HCT116 (cell line): Measurements from ENCODE around the gene VDAC1. TPM values are rescaled to one million over a fixed set of nuclear protein-coding genes. Genes with fewer than 3 reads are reported as not detected.

Experiments
- ATAC-seq: fragments of 200-7000 bp; cut with Tn5 transposase; 2 replicates; pipeline ENCODE4 v1.9.1; 2020; ENCODE audit warnings: mild to moderate bottlenecking, moderate library complexity
- BruUV-seq: library from RNA; stranded (reverse); fragments of 400-500 nt; replicated peaks from 2 replicates; lab custom pipeline; 2021; lab: Mats Ljungman, UMichigan
- CTCF ChIA-PET: fragments of 300-600 bp; sonication (Branson Sonifier 250); formaldehyde crosslinking; loops from one replicate; lab custom pipeline; 2021; ENCODE audit warnings: antibody characterized with exemption; lab: Charles Lee
- POLR2A ChIA-PET: fragments of 300-600, 350-600 bp; sonication (Branson Sonifier 250); formaldehyde crosslinking; loops from one replicate; lab custom pipeline; 2021; ENCODE audit warnings: antibody characterized with exemption; lab: Charles Lee
- RAD21 ChIA-PET, 2 experiments: fragments of 300-600 bp; sonication (Branson Sonifier 250); formaldehyde crosslinking; loops; one replicate each; lab custom pipeline; 2023; ENCODE audit warnings: low total read pairs in 2 of 2; ENCODE audit not compliant: uncharacterized antibody in 2 of 2, unreplicated experiment in 2 of 2, low non-redundant PET in 1 of 2; lab: Charles Lee
- DNase-seq: peaks from one replicate; pipeline ENCODE4 v3.0.0-alpha.2; 2010; ENCODE audit warnings: low read depth, low spot score
- H2AFZ ChIP-seq: fragments of 200-600 bp; shearing (Covaris generic), sonication (generic); 2 replicates; pipeline ENCODE4 v1.6.1; 2017; ENCODE audit warnings: low read depth, mixed run types, mixed read lengths, antibody characterized with exemption, low read length; ENCODE audit not compliant: poor library complexity, severe bottlenecking
- H3K27ac ChIP-seq: 2 replicates; pipeline ENCODE4 v1.5.1; 2012; ENCODE audit warnings: low read depth, low read length
- H3K27me3 ChIP-seq: fragments of 200-600 bp; sonication (generic); 2 replicates; pipeline ENCODE4 v1.6.1; 2016; ENCODE audit warnings: mixed run types, low read length, mixed read lengths; ENCODE audit not compliant: insufficient read depth
- H3K36me3 ChIP-seq, 2 experiments: fragments of 200-500 bp in 1 of 2; fragments of 200-600 bp in 1 of 2; sonication (Bioruptor generic) in 1 of 2; sonication (generic) in 1 of 2; 2 replicates each; pipeline versions ENCODE4 v1.5.1 to v1.6.1; 2014 to 2016; ENCODE audit warnings: low read length in 2 of 2, inconsistent platforms in 1 of 2, mixed read lengths in 1 of 2, mixed run types in 1 of 2; ENCODE audit not compliant: insufficient read depth in 2 of 2, control insufficient read depth in 1 of 2
- H3K4me1 ChIP-seq, 2 experiments: fragments of 200-600 bp in 1 of 2; sonication (generic) in 1 of 2; 2 replicates each; pipeline versions ENCODE4 v1.5.1 to v1.6.1; 2012 to 2017; ENCODE audit warnings: low read length in 2 of 2, inconsistent platforms in 1 of 2, mild to moderate bottlenecking in 1 of 2, mixed read lengths in 1 of 2, mixed run types in 1 of 2, moderate library complexity in 1 of 2; ENCODE audit not compliant: insufficient read depth in 2 of 2, control insufficient read depth in 1 of 2
- H3K4me2 ChIP-seq: fragments of 200-600 bp; sonication (generic); 2 replicates; pipeline ENCODE4 v1.6.1; 2017; ENCODE audit warnings: mixed run types, low read length, mixed read lengths
- H3K4me3 ChIP-seq, 2 experiments: fragments of 200-600 bp in 1 of 2; sonication (generic) in 1 of 2; replicated peaks in 1 of 2; 2 replicates each; pipeline ENCODE4 v1.5.1; 2011 to 2016; ENCODE audit warnings: low read length in 2 of 2, control low read depth in 1 of 2, low read depth in 1 of 2, mild to moderate bottlenecking in 1 of 2, mixed read lengths in 1 of 2, mixed run types in 1 of 2
- H3K79me2 ChIP-seq: fragments of 200-600 bp; sonication (generic); 2 replicates; pipeline ENCODE4 v1.6.1; 2017; ENCODE audit warnings: mild to moderate bottlenecking, mixed run types, low read length, moderate library complexity, mixed read lengths; ENCODE audit not compliant: insufficient read depth
- H3K9ac ChIP-seq: fragments of 200-600 bp; sonication (generic); 2 replicates; pipeline ENCODE4 v1.6.1; 2016; ENCODE audit warnings: low read length, mixed read lengths
- H3K9me2 ChIP-seq: fragments of 200-600 bp; sonication (generic), shearing (Covaris generic); 2 replicates; pipeline ENCODE4 v1.6.1; 2017; ENCODE audit warnings: mixed run types, mild to moderate bottlenecking, moderate library complexity; ENCODE audit not compliant: insufficient read depth
- H3K9me3 ChIP-seq, 2 experiments: fragments of 200-500 bp in 1 of 2; fragments of 200-600 bp in 1 of 2; sonication (Bioruptor generic) in 1 of 2; sonication (generic) in 1 of 2; 2 replicates each; pipeline ENCODE4 v1.6.1; 2014 to 2017; ENCODE audit warnings: low read length in 2 of 2, mixed read lengths in 2 of 2, inconsistent platforms in 1 of 2, low read depth in 1 of 2, mild to moderate bottlenecking in 1 of 2, mixed run types in 1 of 2, moderate library complexity in 1 of 2; ENCODE audit not compliant: control insufficient read depth in 1 of 2, insufficient read depth in 1 of 2
- H4K20me1 ChIP-seq: fragments of 200-600 bp; sonication (generic), shearing (Covaris generic); 2 replicates; pipeline ENCODE4 v1.6.1; 2017; ENCODE audit warnings: mixed run types, mild to moderate bottlenecking, moderate library complexity; ENCODE audit not compliant: insufficient read depth
- FOSL1 ChIP-seq: IDR thresholded peaks from 2 replicates; pipeline ENCODE4 v1.6.1; 2012; ENCODE audit warnings: low read depth
- RAD21 ChIP-seq: IDR thresholded peaks from 2 replicates; pipeline ENCODE4 v1.6.1; 2012; ENCODE audit warnings: low read depth, mild to moderate bottlenecking
- TCF7L2 ChIP-seq: IDR thresholded peaks from 2 replicates; pipeline ENCODE4 v1.7.0; 2011; ENCODE audit warnings: borderline replicate concordance, inconsistent platforms; ENCODE audit not compliant: insufficient read depth, insufficient read length; ENCODE audit errors: extremely low read depth
- ZBTB33 ChIP-seq: IDR thresholded peaks from 2 replicates; pipeline ENCODE4 v1.6.1; 2011; ENCODE audit warnings: mild to moderate bottlenecking, low read length, moderate library complexity; ENCODE audit not compliant: insufficient replicate concordance; ENCODE audit errors: extremely low read depth
- ZFX ChIP-seq: fragments of 450-650 bp; IDR thresholded peaks from 2 replicates; pipeline ENCODE4 v1.6.1; 2017
- intact Hi-C: fragments of 100-400 bp; cut with micrococcal nuclease; formaldehyde crosslinking; loops from 2 replicates; pipeline ENCODE4 v1.10.0; 2022
- total RNA-seq: library from RNA; stranded (reverse); gene quantifications from one replicate; pipeline ENCODE4 v1.2.1, GENCODE V29; 2021; ENCODE audit not compliant: unreplicated experiment
- TF ChIP-seq, protein P1 (sequence below), 3 experiments: fragments of 200-600 bp in 1 of 3; sonication (generic) in 1 of 3; IDR thresholded peaks in 2 of 3; conservative IDR thresholded peaks in 1 of 3; 2 replicates each; pipeline ENCODE4 v1.5.1; 2012 to 2017; ENCODE audit warnings: low read depth in 2 of 3, low read length in 2 of 3, antibody characterized with exemption in 1 of 3, borderline replicate concordance in 1 of 3, control low read depth in 1 of 3, mild to moderate bottlenecking in 1 of 3, mixed read lengths in 1 of 3, mixed run types in 1 of 3, moderate library complexity in 1 of 3; ENCODE audit not compliant: insufficient read depth in 1 of 3

Gene VDAC1
- total RNA-seq, 1 experiment from 2014 or later = 269 TPM

- Histone ChIP-seq H3K9me3 (no peaks in the 10 kb centered on the region), H3K79me2 (no peaks in the 10 kb centered on the region), H3K27ac (no peak overlapping the region), H3K9ac (no peak overlapping the region), H3K4me2 (no peak overlapping the region), H3K9me2 (no peaks in the 10 kb centered on the region), H3K4me3 (no peak overlapping the region), H3K36me3 (no peaks in the 10 kb centered on the region), H4K20me1 (no peaks in the 10 kb centered on the region), H2AFZ (no peak overlapping the region), H3K27me3 (no peaks in the 10 kb centered on the region), H3K4me1 (peaks cover 0 to 13% of the 10 kb centered on the region in 2 experiments; a peak in 3 of 4 replicates)
- DNase-seq (no peak), ATAC-seq (no peak)
- ChIA-PET CTCF (interaction anchor here (1.7 kb wide), 1 partner anchor 12 kb away, joined by 30 read pairs; no protein-coding TSS in a partner anchor), RAD21 (no interaction called here), POLR2A (no interaction called here)
- no peak for TF ChIP-seq TCF7L2
- TF ChIP-seq FOSL1 = no peak
- BruUV-seq = no TSS peak
- intact Hi-C loops = no loop called here
Observed at GRCh38 chr5:134027288-134027615, 22.5 kb upstream of the VDAC1 start.

- RAD21 ChIA-PET = interaction anchor here (0.5 to 1.1 kb wide), 5 partner anchors 13 to 829 kb away, joined by 3 read pairs; no protein-coding TSS in a partner anchor
- Histone ChIP-seq H3K36me3 (no peaks in the 10 kb centered on the region), H3K4me3 (no peak overlapping the region), H3K4me2 (no peak overlapping the region), H3K9me2 (no peaks in the 10 kb centered on the region), H3K9me3 (no peaks in the 10 kb centered on the region), H3K27ac (no peak overlapping the region), H3K4me1 (peaks cover 0 to 8% of the 10 kb centered on the region in 2 experiments; a peak in 2 of 4 replicates), H3K79me2 (no peaks in the 10 kb centered on the region)
- intact Hi-C loops = no loop called here
- DNase-seq = peak; percentile 56
- TF ChIP-seq ZBTB33 (no peak), ZFX (no peak), RAD21 (peak; percentile 58)
- TF ChIP-seq, protein P1, sequence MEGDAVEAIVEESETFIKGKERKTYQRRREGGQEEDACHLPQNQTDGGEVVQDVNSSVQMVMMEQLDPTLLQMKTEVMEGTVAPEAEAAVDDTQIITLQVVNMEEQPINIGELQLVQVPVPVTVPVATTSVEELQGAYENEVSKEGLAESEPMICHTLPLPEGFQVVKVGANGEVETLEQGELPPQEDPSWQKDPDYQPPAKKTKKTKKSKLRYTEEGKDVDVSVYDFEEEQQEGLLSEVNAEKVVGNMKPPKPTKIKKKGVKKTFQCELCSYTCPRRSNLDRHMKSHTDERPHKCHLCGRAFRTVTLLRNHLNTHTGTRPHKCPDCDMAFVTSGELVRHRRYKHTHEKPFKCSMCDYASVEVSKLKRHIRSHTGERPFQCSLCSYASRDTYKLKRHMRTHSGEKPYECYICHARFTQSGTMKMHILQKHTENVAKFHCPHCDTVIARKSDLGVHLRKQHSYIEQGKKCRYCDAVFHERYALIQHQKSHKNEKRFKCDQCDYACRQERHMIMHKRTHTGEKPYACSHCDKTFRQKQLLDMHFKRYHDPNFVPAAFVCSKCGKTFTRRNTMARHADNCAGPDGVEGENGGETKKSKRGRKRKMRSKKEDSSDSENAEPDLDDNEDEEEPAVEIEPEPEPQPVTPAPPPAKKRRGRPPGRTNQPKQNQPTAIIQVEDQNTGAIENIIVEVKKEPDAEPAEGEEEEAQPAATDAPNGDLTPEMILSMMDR (IDR thresholded peaks at IDR 0.05 in 2 of 3, conservative IDR thresholded peaks at IDR 0.05 in 1 of 3; ENCODE audit: borderline replicate concordance in 1 of 3, insufficient read depth in 1 of 3, low read depth in 2 of 3, low read length in 2 of 3) = peak; percentile 52 to 76 (median 68); a peak in 5 of 6 replicates
- TF ChIP-seq, all 23 proteins: peak for 2
- H2AFZ ChIP-seq = peak overlapping the region; percentile 80
- H3K9ac ChIP-seq = no peak overlapping the region
- no peaks in the 10 kb centered on the region for H4K20me1 ChIP-seq
- CTCF ChIA-PET = interaction anchor here (0.6 to 1.7 kb wide), 14 partner anchors 8 to 537 kb away, joined by 3 to 30 read pairs (median 3); partner anchors contain the start of gene VDAC1
- BruUV-seq = no TSS peak
- H3K27me3 ChIP-seq = no peaks in the 10 kb centered on the region
- peak; percentile 99 for ATAC-seq
- POLR2A ChIA-PET = interaction anchor here (0.8 kb wide), 1 partner anchor 150 kb away, joined by 3 read pairs; the partner anchor contains the start of gene SKP1
Observed at GRCh38 chr5:134026521-134027287, 21.9 kb upstream of the VDAC1 start.
